Activated naive CD4-positive, alpha-beta T cell (primary cell): ENCODE measurements around the gene FAM81B.
"Not testable (repeated sequence)": the region's sequence is repeated elsewhere in the genome, so short reads cannot be mapped to it uniquely, and the experiment has no call there.

ENCODE experiments used
- DNase-seq, 4 experiments: peaks; one replicate each; lab custom pipeline; 2025; lab: John Stamatoyannopoulos, UW

Gene FAM81B, protein sequence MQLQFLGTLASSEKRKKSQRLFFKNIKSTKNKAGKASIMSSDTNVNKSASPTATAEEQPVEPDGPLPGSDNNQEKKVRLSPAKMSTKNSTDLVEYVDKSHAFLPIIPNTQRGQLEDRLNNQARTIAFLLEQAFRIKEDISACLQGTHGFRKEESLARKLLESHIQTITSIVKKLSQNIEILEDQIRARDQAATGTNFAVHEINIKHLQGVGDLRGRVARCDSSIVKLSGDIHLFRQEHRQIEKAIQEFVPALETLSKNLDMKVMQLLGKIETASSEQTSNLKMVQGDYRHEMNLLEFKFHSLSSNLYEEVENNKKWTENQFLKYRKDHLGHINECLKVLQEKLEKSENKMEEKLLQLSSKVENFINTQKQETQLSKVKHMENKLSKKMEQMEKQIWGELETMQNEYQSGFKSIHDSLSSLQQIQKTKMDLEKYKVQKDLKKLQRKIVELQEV

GRCh38 chr5:95390812-95391492, at the start of gene FAM81B:
Gene FAM81B (plus strand): TSS chr5:95391366. CDS start chr5:95391390, 24 bp downstream.
- DNase-seq: no peak

DNA sequence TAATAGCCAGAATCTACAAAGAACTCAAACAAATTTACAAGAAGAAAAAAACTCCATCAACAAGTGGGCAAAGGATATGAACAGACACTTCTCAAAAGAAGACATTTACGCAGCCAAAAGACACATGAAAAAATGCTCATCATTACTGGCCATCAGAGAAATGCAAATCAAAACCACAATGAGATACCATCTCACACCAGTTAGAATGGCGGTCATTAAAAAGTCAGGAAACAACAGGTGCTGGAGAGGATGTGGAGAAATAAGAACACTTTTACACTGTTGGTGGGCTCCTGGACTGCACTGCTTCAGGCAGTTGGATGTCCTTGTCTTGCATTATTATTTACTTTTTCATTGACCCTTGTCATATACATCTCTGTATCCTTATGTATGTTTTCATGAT, 49.7 kb upstream of the FAM81B start:
- not testable (repeated sequence) for DNase-seq

GRCh38 chr5:95347506-95348120, 43.6 kb upstream of the FAM81B start:
- no peak for DNase-seq

- DNase-seq: no peak
These were observed 40.5 kb upstream of the FAM81B start for GRCh38 chr5:95350631-95351030.

- DNase-seq: no peak
These were observed 38.5 kb upstream of the FAM81B start for GRCh38 chr5:95352691-95353090.

DNA sequence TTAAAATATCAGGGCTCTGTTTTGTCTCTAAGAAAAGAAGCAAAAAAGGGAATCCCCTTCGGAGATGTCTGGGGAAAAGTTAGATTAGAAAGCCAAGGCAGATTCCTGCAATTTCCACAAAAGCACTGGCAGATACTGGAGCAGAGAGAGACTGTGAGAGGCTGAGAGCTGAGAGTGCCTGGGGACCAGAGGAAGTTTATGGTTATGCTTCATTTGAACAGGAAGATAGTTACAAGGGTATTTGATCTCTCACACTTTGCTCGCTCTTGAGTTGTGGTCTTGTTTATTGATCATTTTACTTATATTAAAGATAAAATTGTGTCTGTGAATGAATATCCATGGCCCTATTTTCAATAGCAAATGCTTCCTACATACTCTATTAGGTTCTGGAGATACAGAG, 32.8 kb upstream of the FAM81B start:
- no peak for DNase-seq

- no peak for DNase-seq
These were observed 32.3 kb upstream of the FAM81B start for GRCh38 chr5:95358848-95359247.

GRCh38 chr5:95360667-95361066, 30.5 kb upstream of the FAM81B start:
- DNase-seq: not testable (repeated sequence)

GRCh38 chr5:95365302-95366095, 25.7 kb upstream of the FAM81B start:
- no peak for DNase-seq

DNA sequence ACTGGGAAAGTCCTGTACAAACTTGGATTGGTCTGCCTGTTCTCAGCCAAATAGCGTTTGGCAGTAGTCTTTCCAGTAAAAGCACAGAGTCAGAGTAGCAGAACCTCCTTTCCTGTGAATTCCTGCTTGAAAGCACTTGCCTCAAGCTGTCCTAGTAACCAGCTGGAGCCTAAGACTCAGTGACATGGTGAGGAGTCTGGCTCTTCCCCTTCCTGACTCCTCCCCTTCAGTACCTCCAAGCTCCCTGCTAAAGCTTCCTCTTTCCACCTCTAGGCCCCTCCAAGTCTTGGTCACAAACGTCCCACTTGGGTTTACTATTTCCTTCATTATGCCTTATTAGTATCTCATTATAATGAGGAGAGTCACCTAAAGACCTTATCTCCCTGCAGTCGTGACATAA, 21.4 kb upstream of the FAM81B start:
- DNase-seq: no peak

- no peak for DNase-seq
These were observed 17.1 kb upstream of the FAM81B start for GRCh38 chr5:95374061-95374460.

DNA sequence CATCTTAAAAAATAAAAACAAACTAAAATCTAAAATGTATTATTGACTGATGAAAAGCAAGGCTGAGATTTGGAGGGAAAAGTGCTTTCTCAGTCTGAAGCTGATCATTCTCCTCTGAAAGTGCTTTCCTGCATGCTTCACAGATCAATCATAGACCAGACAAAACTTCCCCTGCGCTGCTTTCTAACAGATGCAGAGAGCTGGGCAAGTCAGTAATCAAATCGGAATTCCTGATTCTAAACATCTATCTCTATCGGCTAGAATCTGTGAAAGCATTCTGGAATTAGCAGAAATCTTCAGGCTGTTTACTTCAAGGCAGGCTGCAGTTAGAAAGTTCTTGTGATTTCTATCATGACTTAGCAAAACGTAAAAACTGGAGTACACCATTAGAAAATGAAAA, 15.6 kb upstream of the FAM81B start:
- no peak for DNase-seq

DNA sequence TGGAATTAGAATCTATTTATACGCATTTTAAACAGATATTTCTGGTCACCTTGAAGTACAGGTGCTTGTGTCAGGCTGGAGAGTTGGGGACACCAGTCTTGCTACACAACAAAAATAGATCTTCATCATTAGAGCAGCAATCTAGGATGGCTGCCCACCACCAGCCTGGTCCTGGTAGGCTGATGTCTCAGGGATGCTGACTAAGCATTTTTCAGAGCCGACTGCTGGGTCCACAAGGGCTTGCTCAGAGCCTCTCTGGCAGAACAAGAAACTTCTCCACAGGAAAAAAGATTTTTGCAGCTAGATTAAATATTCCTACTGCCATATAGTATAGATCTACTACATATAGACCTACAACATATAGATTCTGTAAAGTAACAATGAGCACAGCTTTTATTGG, 12.0 kb upstream of the FAM81B start:
- no peak for DNase-seq

DNA sequence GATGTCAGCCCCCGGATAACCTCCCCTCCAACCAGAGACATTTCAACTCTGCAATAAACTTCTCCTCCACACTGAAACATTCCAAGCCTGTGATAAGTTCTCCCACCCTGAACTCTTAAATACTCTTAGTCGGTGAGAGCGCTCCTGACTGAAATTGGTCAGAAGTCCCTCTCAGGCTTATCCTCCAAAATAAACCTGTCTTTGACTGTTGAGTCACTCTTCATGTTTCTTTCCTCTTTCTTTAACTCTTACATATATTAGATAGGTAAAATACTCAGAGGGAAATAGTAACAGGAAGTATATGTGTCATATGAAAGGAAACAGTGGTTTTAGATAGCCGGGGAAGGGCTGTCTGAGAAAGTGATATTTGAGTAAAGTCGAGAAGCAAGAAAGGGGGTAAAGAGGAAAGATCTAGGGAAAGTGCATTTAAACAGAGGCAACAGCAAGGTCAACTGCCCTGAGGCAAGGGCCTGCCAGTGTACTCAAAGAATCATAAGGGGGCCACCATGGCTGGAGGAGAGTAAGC, 11.0 kb upstream of the FAM81B start:
- DNase-seq: no peak

GRCh38 chr5:95382801-95383200, 8.4 kb upstream of the FAM81B start:
- no peak for DNase-seq

DNA sequence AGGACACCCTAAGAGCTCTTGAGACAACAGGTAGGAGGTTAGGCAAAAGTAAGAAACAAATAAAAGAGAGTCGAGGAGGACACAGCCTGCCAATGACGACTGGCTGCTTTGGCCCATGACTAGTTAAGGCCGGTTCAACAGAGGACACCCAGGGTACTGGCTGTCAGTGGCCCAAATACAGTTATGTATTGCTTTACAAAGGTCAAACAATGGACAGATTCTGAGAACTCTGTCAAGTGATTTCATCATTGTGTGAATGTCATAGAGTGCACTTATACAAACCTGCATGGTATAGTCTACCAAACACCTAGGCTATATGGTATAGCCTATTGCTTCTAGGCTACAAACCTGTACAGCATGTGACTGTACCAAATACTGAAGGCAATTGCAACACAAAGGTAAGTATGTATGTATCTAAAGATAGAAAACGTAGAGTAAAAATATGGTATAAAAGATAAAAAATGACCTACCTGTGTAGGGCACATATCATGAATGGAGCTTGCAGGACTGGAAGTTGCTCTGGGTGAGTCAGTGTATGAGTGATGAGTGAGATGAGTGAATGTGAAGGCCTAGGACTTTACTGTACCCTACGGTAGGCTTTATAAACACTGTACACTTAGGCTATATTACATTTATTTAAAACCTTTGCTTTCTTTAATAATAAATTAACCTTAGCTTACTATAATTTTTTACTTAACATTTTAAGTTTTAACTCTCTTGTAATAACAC, 6.5 kb upstream of the FAM81B start:
- DNase-seq: no peak

GRCh38 chr5:95385334-95385733, 5.8 kb upstream of the FAM81B start:
- DNase-seq: no peak

DNA sequence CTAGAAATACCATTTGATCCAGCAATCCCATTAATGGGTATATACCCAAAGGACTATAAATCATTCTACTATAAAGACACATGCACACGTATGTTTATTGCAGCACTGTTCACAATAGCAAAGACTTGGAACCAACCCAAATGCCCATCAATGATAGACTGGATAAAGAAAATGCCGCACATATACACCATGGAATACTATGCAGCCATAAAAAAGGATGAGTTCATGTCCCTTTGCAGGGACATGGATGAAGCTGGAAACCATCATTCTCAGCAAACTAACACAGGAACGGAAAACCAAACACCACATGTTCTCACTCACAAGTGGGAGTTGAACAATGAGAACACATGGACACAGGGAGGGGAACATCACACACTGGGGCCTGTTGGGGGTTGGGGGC, 799 bp downstream of the FAM81B start:
- DNase-seq: not testable (repeated sequence)

DNA sequence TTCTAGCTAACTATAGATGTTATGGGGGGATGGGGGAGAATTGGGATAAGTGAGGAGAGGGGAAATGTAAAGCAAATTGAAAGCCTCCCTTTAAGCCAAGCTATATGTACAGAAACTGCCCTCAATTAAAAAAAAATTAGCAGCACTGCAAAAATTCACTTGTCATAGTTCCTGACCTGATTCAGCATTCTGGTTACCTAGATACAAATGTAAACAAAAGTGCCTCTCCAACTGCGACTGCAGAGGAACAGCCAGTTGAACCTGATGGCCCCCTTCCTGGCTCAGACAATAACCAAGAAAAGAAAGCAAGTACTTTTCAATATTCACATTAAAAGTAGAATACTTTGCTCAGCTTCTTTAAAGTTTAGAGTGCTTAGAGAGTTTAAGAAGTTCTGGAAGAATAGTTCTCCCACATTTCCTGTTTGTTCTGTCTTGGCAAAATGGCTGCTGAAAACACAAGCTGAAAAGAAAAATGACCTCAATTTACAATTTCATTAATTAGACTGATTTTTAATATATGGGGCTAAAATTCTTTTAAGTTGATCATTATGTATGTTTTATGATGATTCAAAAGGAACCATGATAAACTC, 1.5 kb downstream of the FAM81B start:
- DNase-seq: no peak

DNA sequence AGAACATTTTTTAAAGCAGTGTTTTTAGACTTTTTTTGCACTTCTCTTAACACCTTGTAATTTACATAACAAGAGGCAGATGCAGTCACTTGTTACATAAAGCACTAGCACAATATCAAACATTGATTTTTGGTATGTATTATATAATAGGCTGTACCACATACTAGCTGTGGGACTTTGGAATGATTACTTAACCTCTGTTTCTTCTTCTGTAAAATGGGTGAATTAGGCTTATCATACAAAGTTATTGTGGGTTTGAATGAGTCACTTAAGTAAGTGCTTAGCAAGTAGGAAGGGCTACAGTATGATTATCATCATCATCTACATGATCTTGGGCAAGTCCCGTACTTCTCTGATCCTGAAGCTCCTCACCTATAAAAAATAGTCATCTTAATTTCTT, 2.1 kb downstream of the FAM81B start:
- DNase-seq: no peak

DNA sequence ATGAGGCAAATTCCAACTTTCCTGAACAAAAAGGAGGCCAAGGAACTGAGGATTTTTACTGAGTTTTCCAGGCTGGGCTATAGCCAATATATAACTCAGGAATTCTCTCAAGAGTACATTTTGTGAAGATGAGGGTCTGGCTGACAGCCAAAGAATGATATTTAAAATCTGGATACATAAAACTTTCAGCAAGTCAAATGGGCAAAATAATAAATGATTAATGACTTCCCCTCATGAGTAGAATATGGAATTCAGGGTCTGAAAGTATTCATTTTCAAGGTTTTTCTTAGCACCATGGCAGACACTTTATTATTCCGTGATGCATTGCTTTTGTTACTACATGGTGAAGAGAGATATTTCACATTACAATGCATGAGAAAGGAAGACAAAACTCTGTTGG, 7.8 kb downstream of the FAM81B start:
- no peak for DNase-seq
